HL-60 (cell line): ENCODE results near the gene GPR137B.
A peak's percentile ranks its signal among the peaks of the same experiment; 100 is the strongest.
"Not testable (repeated sequence)": the region's sequence is repeated elsewhere in the genome, so short reads cannot be mapped to it uniquely, and the experiment has no call there.

Experiments used
- DNase-seq, 2 experiments: peaks; one replicate each; pipeline ENCODE4 v3.0.0-alpha.2; 2010 to 2020; ENCODE audit warnings: low read depth in 1 of 2, low spot score in 1 of 2
- H3K27ac ChIP-seq: fragments of 250-450 bp; sonication (Bioruptor Pico); replicated peaks from 2 replicates; pipeline ENCODE4 v1.5.1; 2020; ENCODE audit warnings: mild to moderate bottlenecking, moderate library complexity
- H3K27me3 ChIP-seq: fragments of 250-450 bp; sonication (Bioruptor Pico); 2 replicates; pipeline ENCODE4 v1.5.1; 2021; ENCODE audit warnings: mild to moderate bottlenecking, moderate library complexity; ENCODE audit not compliant: insufficient read depth, poor library complexity, severe bottlenecking
- H3K4me3 ChIP-seq: replicated peaks from 2 replicates; pipeline ENCODE4 v1.5.1; 2011; ENCODE audit warnings: mild to moderate bottlenecking, control low read depth, low read length; ENCODE audit not compliant: insufficient read depth
- CTCF ChIP-seq: IDR thresholded peaks from one replicate; pipeline ENCODE4 v1.5.1; 2011; ENCODE audit warnings: low read length, control low read depth, inconsistent platforms; ENCODE audit not compliant: insufficient read depth
- GABPA ChIP-seq: IDR thresholded peaks from 2 replicates; pipeline ENCODE4 v1.6.1; 2012; ENCODE audit warnings: low read depth
- POLR2AphosphoS5 ChIP-seq: IDR thresholded peaks from 2 replicates; pipeline ENCODE4 v1.6.1; 2012; ENCODE audit warnings: low read depth
- REST ChIP-seq: IDR thresholded peaks from 2 replicates; pipeline ENCODE4 v1.6.1; 2012; ENCODE audit warnings: low read depth; ENCODE audit not compliant: insufficient replicate concordance
- SPI1 ChIP-seq: IDR thresholded peaks from 2 replicates; pipeline ENCODE4 v1.6.1; 2012; ENCODE audit warnings: low read depth, mild to moderate bottlenecking, borderline replicate concordance

The GPR137B gene

GRCh38 chr1:236181059-236181458 is 38.7 kb downstream of the GPR137B start:
- Histone ChIP-seq H3K27ac (no peak overlapping the region), H3K27me3 (no peaks in the 10 kb centered on the region), H3K4me3 (no peak overlapping the region)
- TF ChIP-seq CTCF (no peak), REST (no peak), GABPA (no peak), SPI1 (no peak), POLR2AphosphoS5 (no peak)
- DNase-seq, result no peak

- no peaks in the 10 kb centered on the region for H3K27me3 ChIP-seq
- peak in 1 of 2 experiments; percentile 5 for DNase-seq
- no peak overlapping the region for H3K4me3 ChIP-seq
- no peak overlapping the region for H3K27ac ChIP-seq
- no peak for TF ChIP-seq CTCF
- TF ChIP-seq POLR2AphosphoS5, result 0 out of 2 replicates have a peak, but pooled peaks have one; percentile 20
Measured at GRCh38 chr1:236185687-236186086, 43.3 kb downstream of the GPR137B start.

GRCh38 chr1:236186471-236186870 is 44.1 kb downstream of the GPR137B start:
- H3K4me3 ChIP-seq, H3K27me3 ChIP-seq, H3K27ac ChIP-seq, DNase-seq: not testable (repeated sequence)

GRCh38 chr1:236188084-236188483 is 45.7 kb downstream of the GPR137B start:
- H3K4me3 ChIP-seq, H3K27me3 ChIP-seq, DNase-seq, H3K27ac ChIP-seq: not testable (repeated sequence)
- peak; percentile 51; the same call in 1 of the 2 replicates for TF ChIP-seq SPI1

- Histone ChIP-seq H3K4me3 (no peak overlapping the region), H3K27me3 (no peaks in the 10 kb centered on the region), H3K27ac (no peak overlapping the region)
- TF ChIP-seq REST, result no peak
- no peak for TF ChIP-seq SPI1
- no peak for TF ChIP-seq GABPA
- no peak for TF ChIP-seq POLR2AphosphoS5
- TF ChIP-seq CTCF, result no peak
- DNase-seq, result no peak
Measured at GRCh38 chr1:236193184-236193583, 50.8 kb downstream of the GPR137B start.
